Embryonic facial prominence (tissue), 1 donor: ENCODE data around the gene DIS3L2.

Experiments used
- DNase-seq: peaks from one replicate; pipeline ENCODE4 v3.0.0-alpha.2; 2016; ENCODE audit errors: extremely low spot score

Gene DIS3L2

DNA sequence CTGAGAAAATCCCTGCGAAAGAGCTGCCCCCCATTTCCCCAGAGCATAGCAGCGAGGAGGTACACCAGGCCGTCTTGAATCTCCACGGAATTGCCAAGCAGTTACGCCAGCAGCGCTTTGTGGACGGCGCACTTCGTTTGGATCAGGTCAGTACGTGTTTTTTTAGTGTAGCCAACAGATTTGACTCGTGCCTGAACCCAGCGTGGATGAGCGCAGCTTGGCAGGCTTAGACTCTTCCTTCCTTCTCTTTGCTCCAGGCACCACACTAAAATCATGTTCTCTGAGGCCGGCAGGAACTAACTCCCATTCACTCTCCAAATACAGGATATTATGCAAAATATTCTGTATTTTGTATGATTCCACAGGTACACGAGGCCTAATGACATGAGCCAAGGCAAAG is 301.8 kb downstream of the DIS3L2 start:
- no peak for DNase-seq

GRCh38 chr2:232264081-232264480 is 302.6 kb downstream of the DIS3L2 start:
- no peak for DNase-seq

GRCh38 chr2:232265329-232265728 is 303.8 kb downstream of the DIS3L2 start:
- DNase-seq = no peak

DNA sequence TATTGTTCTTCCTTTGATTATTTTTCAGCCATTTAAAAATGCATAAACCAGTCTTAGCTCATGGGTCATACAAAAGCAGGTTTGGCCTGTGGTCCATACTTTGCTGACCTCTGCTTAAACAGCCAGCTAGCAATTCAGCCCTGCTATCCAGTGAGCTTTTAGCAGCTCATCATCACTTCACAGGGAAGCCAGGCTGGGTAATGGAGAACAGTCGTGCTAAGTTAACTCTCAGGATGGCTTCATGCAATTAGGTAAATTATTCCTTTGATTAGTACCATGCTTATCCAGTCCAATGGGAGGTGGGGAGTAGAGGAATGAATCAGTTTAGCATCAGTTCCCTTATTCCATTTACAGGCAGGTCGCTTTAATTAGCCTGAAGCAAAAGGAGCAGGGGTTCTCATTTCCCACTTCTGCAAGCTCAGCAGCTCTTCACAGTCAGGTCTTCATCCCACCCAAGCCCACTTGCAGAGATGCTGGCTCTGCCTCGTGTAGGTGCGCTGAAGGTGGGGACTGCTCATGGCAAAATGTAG is 307.2 kb downstream of the DIS3L2 start:
- DNase-seq = no peak

DNA sequence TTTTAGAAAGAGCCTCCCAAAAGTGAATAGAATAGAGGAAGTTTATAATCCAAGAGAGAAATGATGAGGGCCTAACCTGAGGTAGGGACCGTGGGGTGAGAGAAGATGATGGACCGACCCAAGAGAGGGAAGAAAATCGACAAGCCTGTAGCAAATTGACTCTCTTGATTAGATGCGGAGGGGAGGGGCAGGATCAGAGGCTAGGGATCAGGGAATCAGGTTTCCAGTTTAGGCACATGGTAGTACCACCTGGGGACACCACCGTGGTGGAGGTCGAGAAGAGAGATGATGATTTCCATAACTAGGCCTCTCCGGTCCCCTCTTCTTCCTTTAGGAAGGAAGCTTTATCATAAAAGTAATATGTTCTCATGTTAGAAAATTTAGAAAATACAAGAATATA is 308.4 kb downstream of the DIS3L2 start:
- DNase-seq = no peak

GRCh38 chr2:232273903-232274643 is 312.6 kb downstream of the DIS3L2 start:
- DNase-seq = no peak

GRCh38 chr2:232275670-232276069 is 314.2 kb downstream of the DIS3L2 start:
- no peak for DNase-seq

DNA sequence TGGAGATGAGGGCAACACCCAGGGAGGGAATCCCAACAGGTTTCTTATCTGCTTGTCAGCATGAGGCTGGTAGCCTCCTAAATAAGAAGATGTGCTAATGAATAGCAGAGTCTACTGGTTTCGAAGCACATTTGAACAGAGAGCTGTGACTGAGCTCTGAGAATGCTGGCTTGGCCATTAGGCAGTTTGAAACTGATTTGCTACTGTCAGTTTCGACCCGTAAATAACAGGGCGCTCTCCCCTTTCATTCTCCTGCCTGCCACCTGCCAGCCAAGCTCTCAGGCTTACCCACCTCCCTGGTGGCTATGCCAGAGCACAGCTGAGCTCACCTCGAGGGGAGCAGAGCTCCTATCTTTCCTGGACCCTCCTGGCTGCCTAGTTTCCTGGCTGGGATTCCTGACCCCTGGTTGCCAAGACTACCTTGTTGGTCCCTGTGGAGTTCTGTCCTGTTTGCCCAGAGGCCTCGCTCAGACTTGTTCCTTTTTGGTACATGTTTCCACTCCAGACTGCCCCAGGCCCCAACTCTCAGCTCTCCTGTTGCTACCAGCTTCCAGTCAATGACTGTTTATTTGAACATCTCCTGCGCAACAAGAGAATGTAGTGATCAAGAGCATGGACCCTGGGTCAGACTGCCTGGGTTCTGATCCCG is 314.7 kb downstream of the DIS3L2 start:
- DNase-seq = no peak

- no peak for DNase-seq
Measured at GRCh38 chr2:232276733-232277313, 315.3 kb downstream of the DIS3L2 start.

GRCh38 chr2:232278534-232278933 is 317.0 kb downstream of the DIS3L2 start:
- DNase-seq = no peak

GRCh38 chr2:232280341-232280740 is 318.8 kb downstream of the DIS3L2 start:
- no peak for DNase-seq

- no peak for DNase-seq
Measured at GRCh38 chr2:232281858-232282507, 320.5 kb downstream of the DIS3L2 start.

- no peak for DNase-seq
Measured at GRCh38 chr2:232282508-232283055, 321.1 kb downstream of the DIS3L2 start.

DNA sequence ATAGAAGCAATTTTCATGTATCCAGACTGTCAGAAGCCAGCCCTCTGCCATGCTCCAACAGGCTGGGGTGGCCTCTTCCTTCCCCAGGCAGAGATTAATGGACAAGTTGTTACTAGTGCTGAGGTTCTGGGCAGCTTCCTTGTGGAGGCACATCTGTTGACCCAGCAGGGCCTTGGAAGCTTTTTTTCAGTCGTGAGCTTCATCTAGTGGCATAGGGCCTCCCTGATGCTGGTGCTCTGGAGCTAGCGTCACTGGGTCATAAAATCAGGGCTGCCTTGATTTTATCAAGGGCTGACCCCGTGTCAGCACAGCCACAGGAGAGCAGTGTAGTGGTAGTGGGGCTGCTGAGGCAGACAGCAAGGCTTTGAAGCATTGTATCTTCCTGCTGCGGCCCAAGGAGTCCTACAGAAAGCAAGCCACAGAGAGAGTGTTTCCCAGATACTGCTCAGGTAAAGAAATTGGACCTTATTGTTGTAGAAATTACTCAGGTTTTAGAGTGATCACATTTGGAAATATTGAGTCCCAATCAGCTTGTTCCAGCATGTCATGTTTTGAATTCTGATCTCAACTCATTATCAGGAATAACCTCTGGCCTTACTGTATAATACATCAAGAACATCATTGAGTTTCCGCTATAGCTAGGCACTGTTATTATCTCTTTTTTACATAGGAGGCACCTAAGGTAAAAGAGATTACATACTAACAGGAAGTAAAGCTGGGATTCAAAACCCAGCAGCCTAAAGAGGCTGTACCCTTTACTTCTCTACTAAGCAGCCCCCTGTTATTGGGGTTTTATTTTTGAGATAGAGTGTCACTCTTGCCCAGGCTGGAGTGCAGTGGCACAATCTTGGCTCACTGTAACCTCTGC is 324.7 kb downstream of the DIS3L2 start:
- DNase-seq = no peak

DNA sequence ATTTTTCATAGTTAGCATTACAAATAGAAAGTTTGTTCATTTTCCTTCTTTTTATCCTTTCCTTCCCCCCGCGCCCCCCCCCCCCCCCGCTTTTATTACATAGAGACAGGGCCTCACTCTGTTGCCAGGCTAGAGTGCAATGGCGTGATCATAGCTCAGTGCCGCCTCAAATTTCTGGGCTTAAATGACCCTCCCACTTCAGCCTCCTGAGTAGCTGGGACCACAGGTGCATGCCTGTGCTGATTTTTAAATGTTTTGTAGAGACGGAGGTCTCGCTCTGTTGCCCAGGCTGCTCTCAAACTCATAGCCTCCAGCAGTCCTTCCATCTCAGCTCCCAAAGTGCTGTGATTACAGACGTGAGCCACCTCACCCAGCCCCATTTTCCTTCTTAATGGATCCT is 325.8 kb downstream of the DIS3L2 start:
- no peak for DNase-seq

DNA sequence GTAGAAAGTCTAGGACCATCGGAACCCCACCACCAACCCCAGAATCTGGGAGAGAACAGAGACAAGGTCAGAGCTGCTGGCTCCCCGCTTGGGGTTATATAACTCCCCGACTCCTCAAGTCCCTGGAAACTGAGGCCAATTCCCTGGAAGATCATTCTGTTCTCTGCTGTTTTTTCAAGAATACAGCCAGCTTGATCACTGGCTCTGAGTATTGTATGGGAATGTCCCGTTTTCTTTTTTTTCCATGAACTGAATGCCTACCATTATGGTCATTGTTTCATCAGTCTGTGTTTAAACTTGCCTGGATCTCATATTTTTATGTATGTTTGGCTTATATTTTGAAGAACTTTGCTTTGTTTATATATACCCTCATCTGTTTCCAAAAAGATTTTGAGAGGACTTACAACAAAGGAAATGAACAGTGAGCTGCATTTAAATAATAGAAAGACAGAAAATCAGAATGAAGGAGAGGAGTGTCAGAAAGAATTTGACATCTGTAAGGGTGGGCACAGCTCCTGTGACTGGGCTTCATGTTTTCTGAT is 327.0 kb downstream of the DIS3L2 start:
- DNase-seq = no peak

DNA sequence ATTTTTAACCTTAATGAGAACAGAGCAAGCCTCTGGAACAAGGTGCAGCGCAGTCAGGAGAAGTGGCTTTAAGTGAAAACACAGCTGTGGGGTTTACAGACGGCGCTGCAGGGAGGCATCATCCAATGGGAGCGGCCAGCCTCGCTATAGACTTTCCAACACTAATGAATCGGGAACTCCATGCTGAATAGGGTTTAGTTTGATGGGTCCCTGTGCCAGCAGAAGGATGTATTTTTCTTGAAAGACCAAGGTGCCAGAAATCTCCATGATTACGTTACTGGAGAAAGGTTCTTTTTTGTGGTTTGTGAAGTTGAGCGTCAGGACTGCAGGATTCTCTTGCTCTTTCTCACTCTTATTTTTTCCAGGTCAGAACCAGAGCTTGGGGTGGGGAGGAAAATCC is 329.2 kb downstream of the DIS3L2 start:
- DNase-seq = no peak

- no peak for DNase-seq
Measured at GRCh38 chr2:232291343-232291742, 329.8 kb downstream of the DIS3L2 start.

DNA sequence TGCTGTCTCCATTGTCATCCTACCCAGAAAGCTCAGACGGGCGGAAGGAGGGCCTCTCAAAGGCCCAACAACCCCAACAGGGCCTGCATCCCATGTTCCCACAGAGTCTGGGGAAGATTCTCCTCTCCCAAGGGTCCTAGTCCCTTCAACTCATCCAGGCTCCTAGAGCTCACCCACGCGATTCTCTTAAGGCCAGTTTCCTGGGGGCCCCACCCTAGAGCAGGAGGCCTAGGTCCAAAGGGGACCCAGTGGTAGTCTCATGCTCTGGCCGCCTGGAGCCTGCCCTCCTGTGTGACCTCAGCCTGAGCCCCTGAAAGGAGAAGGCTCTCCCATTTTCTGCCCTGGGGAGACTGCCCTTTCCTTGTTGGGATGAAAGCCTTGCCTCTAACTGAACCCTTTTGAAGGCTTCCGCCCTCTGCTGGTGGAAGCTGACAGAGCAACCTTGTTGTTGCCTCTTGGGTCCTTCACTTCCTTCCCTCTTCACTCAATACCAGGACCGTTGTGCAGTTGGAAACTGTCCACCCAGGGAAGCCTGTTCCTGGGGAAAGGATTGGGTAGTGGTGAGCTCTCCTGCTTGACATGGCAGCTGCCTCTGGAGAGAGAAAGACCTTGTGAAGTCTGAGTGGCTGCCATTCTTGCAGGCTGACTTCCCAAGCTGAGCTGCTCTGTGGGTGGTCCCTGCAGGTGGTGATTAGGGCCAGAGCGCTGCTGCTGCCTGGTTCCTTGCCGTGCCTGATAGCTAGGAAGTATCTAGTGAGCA is 331.1 kb downstream of the DIS3L2 start:
- DNase-seq = no peak

DNA sequence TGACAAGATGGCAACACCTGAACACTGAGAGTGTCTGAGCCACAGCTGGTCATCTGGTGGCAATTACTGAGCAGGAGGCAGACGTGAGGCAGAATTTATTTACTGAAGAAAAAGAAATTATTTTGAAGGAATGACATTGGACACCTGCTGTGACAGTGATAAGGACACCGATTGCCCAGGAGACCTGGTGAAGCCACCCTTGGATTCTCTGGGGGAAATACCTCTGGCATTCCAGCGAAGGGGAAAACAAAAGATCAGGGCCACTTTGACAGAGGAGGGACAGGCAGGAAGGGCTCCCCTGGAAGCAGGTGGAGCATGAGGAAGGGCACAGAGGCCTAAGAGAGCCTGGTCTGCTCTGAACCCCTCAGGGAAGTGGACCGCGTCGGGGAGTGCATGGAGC is 331.7 kb downstream of the DIS3L2 start:
- DNase-seq = no peak
